GM19023 (cell line): ENCODE results near the gene EPN2.
"Not testable (repeated sequence)": the region's sequence is repeated elsewhere in the genome, so short reads cannot be mapped to it uniquely, and the experiment has no call there.

Source experiments
- ATAC-seq: cut with Tn5 transposase; IDR thresholded peaks from one replicate; pipeline ENCODE4 v1.9.1; 2021; ENCODE audit warnings: mild to moderate bottlenecking, moderate library complexity; ENCODE audit not compliant: unreplicated experiment

EPN2 gene

DNA sequence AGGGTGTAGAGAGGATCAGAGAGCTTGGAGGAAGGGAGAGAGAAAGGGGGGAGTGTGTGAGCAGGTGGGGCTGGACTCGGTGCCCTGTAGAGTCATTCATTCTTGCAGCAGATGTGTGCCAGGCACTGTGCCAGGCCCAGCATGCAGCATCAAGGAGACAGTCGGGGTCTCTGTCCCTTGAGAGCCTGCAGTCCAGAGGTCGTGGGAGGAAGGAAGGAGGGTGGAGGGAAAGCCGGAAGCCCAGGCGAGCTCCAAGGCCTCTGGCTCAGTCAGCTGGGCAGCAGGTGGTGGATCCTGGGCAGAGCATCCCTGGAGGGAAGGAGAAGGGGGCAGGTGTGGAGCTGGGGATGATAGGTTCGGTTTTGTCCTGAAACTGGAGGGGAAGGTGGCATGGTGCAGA, 27.5 kb downstream of the EPN2 start:
- no peak for ATAC-seq

DNA sequence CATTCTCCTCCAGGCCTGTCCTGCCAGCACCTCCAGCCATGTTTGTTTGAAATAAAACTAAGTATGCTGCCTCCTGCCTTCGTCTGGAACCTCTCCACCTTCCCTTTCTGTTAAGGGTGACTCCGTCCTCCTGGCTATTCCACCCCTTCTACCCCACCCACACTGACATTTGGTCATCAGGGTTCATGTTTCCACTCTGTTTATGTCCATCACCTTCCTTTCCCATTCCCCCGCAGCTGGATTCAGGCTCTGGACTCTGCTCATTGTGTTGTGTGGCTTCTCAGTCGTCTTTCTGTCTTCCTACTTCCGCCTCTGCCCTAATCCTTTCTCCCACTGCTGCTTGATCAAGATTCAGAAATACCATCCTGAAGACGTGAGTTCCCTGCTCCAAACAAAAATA, 28.6 kb downstream of the EPN2 start:
- ATAC-seq: no peak

DNA sequence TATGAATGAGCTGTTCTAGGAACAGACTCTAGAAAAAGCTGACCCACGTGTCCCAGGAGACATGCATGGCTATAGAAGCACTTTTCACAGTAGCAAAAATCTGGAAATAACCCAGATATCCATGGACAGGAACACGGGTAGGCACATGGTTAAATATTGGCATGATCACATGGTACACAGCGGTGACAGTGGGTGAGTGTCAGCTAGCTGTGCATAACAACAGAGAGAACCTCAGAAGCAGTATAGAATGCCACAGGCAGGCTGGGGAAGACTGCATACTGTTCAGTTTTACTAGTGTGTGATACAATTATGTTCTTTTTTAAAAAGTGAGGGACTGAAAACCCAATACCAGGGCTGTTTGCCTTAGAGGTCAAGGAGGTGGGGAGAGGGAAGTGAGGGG, 31.4 kb downstream of the EPN2 start:
- ATAC-seq: no peak

DNA sequence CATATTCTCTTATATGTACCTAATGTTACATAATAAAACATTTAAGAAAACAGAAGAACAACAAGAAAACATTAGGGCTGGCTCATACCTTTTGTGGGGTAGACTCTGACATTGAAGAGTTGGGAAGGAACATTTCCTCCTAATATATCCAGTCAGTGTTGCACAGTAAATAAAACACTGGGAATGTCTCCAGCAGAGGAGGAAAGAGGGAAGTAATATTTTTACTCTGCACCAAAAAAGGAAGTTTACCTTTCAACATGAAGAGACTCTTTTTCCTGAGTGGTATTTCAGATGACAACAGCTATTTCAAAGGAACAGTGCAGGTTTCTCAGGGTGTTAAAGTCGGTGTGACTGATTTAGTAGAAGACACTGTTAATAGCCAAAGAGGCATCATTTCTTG, 31.9 kb downstream of the EPN2 start:
- ATAC-seq: no peak

DNA sequence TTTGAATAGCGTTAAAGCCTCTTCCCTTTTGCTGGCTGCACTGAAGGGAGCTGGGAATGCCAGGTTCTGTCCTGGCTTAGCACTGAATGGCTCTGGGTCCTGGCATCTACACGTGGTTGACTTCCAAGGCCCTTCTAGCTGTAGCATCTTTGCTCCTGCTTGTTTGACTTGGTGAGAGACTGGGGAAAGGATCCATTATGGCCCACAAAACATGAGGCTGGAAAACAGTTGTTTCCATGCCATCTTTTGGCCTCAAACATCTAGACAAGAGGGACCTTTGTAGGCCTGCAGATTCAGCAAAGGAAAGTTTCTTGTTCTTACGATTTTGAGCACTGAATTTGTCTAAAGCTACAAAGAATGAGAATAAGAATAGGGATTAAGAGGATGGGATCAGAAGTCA, 32.5 kb downstream of the EPN2 start:
- no peak for ATAC-seq

DNA sequence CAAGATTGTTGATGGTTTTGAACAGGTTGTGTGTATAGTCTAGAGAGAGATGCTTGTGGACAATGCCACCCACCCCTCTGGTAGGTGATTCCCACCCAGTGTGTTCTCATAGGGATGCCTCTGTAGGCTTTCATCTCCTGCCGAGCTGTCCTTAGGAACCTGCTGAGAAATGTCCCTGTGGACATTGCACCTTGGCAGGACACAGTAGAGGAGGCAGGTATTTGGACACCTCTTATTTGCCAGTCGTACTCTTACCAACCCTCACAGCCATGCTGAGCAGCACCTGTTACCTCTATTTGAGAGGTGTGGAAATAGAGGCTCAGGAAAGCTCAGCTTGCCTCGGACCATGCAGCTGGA, 33.2 kb downstream of the EPN2 start:
- no peak for ATAC-seq

DNA sequence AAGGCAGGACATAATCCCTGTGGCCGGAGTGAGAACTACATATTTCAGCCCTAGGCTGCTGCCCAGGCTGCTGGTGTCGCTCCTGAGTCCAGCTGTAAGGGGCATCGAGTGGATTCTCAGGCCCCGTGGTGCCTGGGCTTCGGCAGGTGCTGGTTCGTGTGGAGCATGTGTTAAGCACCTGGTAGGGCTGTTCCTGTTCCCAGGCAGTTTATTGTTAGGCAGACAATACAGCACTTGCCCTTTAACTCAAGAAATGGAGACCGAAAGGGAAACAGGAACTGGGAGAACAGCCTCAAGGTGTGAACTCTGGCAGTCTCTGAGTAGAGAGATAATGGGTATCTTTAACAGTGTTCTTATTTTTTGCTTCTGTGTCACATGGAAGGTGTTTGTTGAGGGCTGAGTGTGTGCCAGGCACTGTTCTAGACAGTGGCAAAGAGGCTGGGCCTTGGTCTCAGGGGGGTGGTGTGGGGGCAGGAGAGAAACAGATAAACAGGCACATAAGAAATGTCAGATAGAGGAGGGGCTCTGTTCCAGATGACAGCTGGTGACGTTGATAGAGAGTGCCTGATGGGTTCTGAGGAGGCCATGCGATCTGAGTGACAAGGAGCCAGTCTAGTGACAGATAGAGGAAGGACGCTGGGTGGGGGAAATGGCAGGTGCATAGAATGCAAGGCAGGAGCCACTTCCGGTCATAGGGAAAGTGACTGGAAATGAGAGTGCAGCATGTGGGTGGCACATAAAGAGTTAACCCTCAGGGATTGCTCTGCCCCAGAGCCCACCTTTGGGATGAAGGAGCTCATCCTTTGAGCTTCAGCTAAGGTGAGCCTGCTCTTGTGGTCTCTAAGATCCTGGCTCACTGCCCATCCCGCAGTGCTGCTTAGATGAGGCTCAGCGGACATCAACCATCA, 33.8 kb downstream of the EPN2 start:
- peak; percentile 70 for ATAC-seq

DNA sequence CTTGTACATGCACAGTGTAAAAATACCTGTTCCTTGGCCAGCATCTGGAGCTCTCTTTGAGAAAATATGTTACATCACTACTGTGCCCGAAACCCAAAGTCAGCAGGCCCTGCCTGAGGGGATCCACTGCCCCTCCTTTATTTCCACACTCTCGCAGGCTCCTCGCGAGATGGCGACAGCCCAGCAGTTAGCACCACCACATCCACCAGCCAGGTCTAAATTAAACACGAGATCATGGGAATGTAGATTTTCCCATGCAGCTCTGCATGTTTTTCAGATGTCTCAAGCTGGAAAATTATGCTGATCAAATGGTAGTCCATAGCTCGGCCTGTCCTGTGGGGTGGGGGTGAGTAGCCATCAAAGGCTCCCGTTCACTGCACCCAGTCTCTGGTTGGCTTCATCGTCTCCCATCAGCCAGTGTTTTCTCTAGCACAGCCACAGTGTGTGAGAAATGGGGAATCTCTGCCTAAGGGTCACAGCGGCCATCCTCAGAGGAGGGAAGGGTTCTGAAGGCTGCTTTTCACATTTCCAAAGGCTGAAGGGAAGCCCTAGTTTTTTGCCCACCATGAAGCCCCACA, 34.7 kb downstream of the EPN2 start:
- no peak for ATAC-seq

DNA sequence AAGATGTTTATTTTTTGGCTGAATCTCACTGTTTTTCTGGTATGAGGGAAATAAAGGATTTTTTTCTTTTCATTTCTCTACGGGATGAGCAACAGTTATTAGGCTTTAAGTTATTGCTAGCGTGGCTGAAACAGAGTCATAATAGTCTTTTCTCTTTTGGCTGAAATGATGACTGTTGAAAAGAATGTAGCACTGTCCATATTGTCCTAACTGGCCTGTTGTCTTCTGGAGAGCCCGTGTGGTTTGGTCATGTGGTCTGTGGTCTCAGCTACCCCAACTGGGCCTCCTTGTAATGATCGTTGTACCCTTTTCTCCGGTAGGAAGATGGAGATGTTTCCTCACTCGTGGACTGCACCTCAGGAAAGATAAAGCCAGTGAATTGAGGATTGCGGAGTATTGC, 36.6 kb downstream of the EPN2 start:
- no peak for ATAC-seq

DNA sequence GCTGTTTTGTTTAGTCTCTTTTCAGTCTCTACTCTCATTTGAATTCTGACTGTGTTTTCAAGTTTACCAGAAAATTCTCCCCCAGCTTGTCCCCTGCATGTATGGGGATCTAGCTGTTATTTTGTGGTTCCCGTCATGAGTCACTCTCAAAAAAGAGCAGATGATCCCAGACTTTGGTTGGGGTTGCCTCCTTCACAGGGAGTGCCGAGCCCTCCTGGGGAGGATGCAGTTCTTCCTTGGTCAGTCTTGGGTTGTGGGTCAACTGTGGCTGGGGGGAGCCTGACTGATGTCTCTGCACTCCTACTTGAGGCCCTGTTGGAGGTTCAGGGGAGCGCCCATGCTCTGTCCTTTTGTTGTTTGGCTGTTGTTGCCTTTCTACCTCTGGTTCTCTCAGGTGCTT, 37.7 kb downstream of the EPN2 start:
- ATAC-seq: no peak

DNA sequence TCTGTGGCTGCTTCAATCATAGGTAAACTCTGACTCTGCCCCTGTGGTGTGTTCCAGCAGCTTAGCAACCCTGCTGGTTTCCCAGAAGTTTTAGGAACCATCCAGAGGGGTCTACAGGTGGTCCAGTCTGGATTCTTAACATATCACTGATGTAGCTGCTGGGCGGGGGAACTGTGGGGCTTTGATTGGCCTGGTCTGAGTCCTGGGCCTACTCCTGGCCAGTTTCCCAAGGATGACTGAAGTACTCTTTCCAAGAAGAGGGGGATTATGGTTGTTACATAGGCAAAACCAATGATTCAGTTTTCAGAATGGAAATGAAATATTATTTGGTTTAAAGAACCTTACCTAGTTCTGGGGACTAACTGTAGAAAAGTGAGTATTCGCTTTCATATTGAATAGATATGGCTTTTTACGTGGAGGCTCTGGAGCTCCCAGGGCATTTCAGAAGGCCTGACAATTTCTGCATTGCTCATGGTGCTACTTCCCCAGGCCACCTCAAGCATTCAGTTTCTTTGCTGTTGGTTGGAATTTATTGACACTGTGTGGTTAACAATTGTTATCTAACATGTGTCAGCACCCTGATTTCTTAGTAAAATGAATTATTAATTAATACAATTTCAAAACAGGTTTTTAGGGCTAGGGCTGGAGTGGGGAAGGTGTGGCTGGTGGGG, 38.4 kb downstream of the EPN2 start:
- ATAC-seq: no peak

DNA sequence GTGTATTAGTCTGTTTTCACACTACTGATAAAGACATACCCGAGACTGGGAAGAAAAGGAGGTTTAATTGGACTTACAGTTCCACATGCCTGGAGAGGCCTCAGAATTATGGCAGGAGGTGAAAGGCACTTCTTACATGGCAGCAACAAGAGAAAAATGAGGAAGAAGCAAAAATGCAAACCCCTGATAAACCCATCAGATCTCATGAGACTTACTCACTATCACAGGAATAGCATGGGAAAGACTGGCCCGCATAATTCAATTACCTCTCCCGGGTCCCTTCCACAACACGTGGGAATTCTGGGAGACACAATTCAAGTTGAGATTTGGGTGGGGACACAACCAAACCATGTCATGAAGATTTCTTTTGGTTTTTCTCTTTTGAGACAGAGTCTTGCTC, 41.1 kb downstream of the EPN2 start:
- ATAC-seq: not testable (repeated sequence)

DNA sequence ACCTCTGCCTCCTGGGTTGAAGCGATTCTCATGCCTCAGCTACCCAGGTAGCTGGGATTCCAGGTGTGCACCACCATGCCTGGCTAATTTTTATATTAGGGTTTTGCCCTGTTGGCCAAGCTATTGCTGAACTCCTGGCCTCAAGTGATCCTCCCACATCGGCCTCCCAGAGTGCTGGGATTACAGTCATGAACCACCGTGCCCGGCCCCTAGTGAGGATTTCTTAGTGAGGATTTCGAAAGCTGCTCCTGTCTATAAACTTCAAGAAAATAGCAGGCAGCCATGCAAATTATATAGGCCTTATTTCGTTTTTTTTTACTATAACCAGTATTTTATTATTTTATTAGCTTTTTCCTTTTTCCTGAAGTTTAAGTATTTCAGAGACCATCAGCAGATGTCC, 41.6 kb downstream of the EPN2 start:
- no peak for ATAC-seq

DNA sequence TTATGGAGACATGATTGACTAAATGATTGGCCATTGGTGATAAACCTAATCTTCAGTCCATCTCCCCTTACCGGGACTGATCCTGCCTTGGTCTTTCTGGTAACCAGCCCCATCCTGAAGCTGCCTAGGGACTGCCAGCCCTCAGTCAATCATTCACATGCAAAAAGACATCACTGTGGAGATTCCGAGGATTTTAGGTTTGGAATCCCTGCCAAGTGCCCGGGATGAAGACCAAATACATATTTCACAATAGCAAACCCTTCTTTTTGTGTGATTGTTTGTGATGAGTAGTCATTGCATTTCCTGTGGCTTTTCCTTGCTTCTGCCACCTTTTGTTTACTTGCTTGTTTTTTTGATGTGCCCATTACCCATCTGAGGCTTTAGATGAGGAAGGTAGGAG, 44.0 kb downstream of the EPN2 start:
- no peak for ATAC-seq

DNA sequence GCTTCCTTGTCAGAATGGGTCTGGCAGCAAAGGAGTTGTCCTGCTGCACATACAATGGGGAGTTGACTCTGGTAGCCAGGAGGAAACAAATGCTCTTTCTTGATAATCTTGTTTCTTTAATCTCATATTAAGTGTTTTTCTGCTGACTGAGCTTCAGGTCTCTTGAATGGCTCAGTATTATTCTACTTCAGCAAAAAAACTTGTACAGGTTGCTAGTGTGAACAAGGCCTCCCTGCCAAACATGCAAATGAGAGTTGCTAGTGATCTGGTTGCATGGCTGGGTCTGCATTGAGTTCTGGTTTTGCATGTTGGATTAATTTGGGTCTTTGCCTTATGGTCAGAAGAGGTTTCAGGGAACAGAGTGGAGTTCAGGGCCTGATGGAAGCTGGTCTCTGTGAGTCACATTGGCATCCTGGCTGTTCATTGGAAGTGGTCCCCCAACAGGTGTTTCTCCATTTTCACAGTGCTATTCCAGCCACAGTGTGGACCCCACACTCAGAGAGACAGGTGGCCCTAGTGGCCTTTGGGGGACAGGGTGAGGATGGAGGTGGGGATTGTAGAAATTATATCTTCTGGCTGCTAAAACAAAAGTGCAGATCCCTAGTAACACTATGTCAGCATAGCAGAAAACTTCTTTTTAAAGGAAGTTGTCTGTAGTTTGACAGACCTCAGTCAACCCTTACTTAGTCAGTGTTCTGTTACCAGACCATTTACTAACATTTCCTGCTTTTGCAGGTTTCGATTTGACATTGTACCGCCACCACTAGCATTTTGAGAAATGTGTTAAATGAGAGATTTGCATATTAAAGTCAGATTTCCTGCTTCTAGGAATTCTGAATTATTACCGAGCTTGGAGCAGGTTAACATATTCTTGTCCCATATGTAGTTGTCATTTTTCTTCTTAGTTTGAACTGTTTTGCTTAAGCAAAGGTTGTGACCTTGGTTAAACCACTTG, 47.1 kb downstream of the EPN2 start:
- ATAC-seq: no peak

DNA sequence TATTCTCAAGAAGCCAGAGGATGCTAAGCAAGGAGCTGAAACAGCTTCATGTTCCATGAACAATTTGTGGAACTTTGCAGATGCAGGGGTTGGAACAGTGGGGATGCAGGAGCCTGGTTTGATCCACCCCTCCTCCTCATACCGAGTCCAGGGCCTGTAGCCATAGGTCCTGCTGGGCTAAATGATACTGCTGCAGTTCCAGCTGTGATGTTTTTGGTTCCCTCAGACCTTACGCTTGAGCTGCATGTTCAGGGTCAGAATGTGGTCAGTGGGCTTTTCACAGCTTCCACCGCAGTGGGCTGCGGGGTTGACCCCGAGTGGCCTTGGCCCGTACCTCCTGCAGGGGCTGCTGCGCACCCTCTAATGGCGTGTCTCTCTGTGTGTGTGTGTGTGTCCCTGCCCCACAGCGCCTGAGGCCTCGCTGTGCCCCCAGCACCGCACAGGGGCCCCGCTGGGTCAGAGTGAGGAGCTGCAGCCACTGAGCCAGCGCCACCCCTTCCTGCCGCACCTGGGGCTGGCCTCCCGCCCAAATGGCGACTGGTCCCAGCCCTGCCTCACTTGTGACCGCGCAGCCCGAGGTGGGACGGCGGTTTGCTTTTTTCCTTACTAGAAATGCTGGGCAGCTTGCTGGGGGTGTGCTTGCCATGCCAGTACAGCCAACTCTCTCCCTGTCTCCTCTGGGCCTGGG, 48.2 kb downstream of the EPN2 start:
- ATAC-seq: no peak

DNA sequence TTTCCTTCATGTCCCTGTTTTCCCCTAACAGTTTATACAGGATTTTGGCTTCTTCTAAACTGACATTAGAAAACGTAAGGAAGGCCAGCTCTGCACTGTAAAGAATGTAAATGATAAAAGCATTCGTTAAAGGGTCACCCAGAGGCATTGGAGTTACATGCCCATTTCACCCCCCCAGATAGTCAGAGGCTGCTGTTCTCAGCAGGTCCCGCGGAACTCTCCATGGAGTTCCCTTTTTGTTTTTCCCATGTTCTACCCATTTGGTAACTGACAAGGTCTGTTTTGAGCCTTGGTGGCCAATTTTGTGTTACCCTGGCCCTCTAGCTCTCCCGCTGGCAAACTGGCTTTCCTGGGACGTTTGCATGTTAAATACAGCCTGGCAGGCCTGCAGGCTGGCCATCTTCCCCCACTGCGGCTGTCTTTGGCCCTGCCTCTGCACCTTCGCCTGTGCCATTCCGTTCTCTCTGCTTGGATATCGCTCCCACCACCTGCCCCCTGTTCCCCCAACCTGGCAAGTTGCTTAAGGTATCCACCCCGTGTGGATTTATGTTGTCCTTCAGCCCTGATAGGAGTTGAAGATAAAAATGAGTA, 49.7 kb downstream of the EPN2 start:
- ATAC-seq: no peak

DNA sequence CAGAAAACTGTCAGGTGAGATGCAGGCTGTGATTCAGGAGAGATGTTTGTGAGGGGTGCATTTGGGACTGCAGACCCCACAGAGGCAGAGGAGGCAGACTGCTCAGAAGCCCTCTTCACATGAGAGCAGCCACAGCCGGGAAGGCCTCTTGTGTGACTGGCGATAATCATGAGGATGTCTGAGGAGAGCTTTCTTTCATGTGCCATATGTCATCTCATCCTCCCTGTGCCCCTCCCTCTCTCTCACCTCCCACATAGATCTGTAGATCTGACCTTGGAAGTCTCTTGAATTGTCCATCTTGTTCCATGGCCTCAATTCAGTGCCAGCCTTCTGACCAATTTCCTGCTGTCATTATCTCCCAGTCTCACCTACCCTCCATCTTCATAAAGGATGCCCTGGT, 50.5 kb downstream of the EPN2 start:
- no peak for ATAC-seq

DNA sequence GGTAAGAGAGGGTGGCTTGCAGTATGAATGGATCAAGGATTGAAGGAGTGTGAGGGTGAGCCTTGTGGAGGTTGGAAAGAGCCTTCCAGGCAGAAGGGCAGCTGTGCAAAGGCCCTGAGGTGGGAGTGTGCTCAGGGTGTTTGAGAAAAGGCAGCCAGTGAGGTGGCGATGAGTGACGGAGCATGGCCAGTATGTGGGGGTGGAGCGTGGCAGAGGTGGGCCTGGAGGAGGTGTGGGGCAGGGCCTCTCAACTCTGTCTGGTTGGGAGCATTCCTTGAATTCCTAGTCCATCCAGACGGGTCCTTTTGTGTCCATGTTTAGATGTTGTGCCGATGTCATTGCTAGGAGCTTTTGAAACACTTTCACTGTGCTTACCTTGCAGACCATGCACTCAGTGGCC, 51.3 kb downstream of the EPN2 start:
- ATAC-seq: no peak

DNA sequence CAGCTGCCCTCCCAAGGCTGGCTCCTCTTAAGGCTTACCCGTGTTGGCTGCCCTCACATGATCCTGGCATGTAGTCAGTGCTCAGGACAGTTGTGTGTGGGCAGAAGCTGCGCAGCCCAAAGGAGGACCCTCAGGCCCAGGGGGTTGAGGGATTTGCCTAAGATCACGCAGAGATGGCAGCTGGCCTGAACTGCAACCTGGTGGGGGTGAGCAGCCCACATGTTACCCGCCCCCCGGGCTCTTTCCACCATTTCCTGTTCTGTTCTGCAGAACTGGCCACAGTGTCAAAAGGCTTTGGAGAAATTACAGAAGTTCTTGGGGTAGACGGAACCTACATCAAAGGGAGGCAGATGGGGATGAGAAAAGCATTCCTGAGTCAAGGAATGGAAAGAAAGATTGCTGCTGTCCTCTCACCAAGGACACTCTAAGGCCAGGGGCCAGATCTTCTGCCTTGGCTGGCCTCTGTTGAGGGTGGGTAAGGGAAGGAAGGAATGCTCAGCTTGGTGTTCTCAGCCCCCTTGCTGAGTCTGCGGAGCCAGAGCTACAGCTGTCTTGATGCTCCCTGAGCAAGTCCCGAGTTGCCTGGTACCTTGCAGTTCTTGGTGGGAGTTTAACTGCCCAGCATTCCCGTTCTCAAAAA, 53.0 kb downstream of the EPN2 start:
- no peak for ATAC-seq
